Measurements from ENCODE around the gene NME7.

GRCh38 chr1:169117599-169117998, 250.0 kb downstream of the NME7 start:
- TF ChIP-seq, protein P1, sequence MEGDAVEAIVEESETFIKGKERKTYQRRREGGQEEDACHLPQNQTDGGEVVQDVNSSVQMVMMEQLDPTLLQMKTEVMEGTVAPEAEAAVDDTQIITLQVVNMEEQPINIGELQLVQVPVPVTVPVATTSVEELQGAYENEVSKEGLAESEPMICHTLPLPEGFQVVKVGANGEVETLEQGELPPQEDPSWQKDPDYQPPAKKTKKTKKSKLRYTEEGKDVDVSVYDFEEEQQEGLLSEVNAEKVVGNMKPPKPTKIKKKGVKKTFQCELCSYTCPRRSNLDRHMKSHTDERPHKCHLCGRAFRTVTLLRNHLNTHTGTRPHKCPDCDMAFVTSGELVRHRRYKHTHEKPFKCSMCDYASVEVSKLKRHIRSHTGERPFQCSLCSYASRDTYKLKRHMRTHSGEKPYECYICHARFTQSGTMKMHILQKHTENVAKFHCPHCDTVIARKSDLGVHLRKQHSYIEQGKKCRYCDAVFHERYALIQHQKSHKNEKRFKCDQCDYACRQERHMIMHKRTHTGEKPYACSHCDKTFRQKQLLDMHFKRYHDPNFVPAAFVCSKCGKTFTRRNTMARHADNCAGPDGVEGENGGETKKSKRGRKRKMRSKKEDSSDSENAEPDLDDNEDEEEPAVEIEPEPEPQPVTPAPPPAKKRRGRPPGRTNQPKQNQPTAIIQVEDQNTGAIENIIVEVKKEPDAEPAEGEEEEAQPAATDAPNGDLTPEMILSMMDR (IDR thresholded peaks at IDR 0.05) = no peak
- no peak for TF ChIP-seq POLR2A (IDR thresholded peaks at IDR 0.05)
- no peak for TF ChIP-seq EP300 (IDR thresholded peaks at IDR 0.05; ENCODE audit: low read depth)
